ENCODE results near the gene ZBTB46. TPM values are rescaled to one million over a fixed set of nuclear protein-coding genes. Genes with fewer than 3 reads are reported as not detected.

The ZBTB46 gene
- total and polyA plus RNA-seq, 2 donors (not counting 1 experiment from before 2014, with no cell fraction given): 0.96 to 4.5 TPM

GRCh38 chr20:63718996-63719395 is 112.1 kb downstream of the ZBTB46 start:
- no peak overlapping the region for H3K27ac ChIP-seq (ENCODE audit: insufficient read depth, low read length)
- peaks cover 10% of the 10 kb centered on the region for H3K36me3 ChIP-seq (ENCODE audit: control insufficient read depth, insufficient read depth, low read length)
- no peaks in the 10 kb centered on the region for H3K9me3 ChIP-seq (ENCODE audit: control insufficient read depth, insufficient read depth, low read depth, low read length)
- DNase-seq (ENCODE audit: low read depth in 2 of 2): no peak
- TF ChIP-seq EZH2 (IDR thresholded peaks at IDR 0.05; ENCODE audit: low read length, missing control alignments): no peak
- no peak for TF ChIP-seq CTCF (conservative IDR thresholded peaks at IDR 0.05 in 1 of 2, IDR thresholded peaks at IDR 0.05 in 1 of 2; ENCODE audit: low read depth in 1 of 2, low read length in 2 of 2)
- no peak overlapping the region for H3K4me3 ChIP-seq (replicated peaks in 1 of 4; ENCODE audit: control extremely low read depth in 1 of 4, insufficient read depth in 1 of 4, low read depth in 3 of 4, low read length in 4 of 4)
- H3K4me1 ChIP-seq (ENCODE audit: control insufficient read depth, extremely low read depth, insufficient read depth, low read length): no peaks in the 10 kb centered on the region
- no peak overlapping the region for H3K9ac ChIP-seq (ENCODE audit: insufficient read depth, low read length)
- no peaks in the 10 kb centered on the region for H4K20me1 ChIP-seq (ENCODE audit: control insufficient read depth, extremely low read depth, insufficient read depth, low read length)
- H3K79me2 ChIP-seq (ENCODE audit: control insufficient read depth, insufficient read depth, low read length): peaks cover 26% of the 10 kb centered on the region
- H3K27me3 ChIP-seq (ENCODE audit: control insufficient read depth, insufficient read depth, low read length): no peaks in the 10 kb centered on the region
- no peak overlapping the region for H2AFZ ChIP-seq (ENCODE audit: low read length)
- H3K4me2 ChIP-seq (ENCODE audit: extremely low read depth, insufficient read depth, low read length): no peak overlapping the region

DNA sequence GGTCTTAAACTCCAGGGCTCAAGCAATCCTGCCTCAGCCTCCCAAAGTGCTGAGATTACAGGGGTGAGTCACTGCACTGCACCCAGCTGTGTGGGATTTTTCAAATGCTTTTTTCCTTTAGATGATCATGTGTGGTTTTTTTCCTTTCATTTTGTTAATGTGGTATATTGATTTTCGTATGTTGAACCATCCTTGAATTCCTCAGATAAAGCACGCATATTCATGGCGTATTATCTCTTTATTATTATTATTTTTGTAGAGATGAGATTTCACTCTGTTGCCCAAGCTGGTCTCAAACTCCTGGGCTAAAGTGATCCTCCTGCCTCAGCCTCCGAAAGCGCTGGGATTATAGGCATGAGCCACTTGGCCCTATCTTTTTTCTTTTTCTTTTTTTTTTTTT is 116.2 kb downstream of the ZBTB46 start:
- no peak overlapping the region for H3K9ac ChIP-seq (ENCODE audit: insufficient read depth, low read length)
- TF ChIP-seq CTCF (conservative IDR thresholded peaks at IDR 0.05 in 1 of 2, IDR thresholded peaks at IDR 0.05 in 1 of 2; ENCODE audit: low read depth in 1 of 2, low read length in 2 of 2): no peak
- TF ChIP-seq EZH2 (IDR thresholded peaks at IDR 0.05; ENCODE audit: low read length, missing control alignments): no peak
- no peaks in the 10 kb centered on the region for H3K4me1 ChIP-seq (ENCODE audit: control insufficient read depth, extremely low read depth, insufficient read depth, low read length)
- no peak overlapping the region for H2AFZ ChIP-seq (ENCODE audit: low read length)
- peaks cover 36% of the 10 kb centered on the region for H3K79me2 ChIP-seq (ENCODE audit: control insufficient read depth, insufficient read depth, low read length)
- no peak overlapping the region for H3K27ac ChIP-seq (ENCODE audit: insufficient read depth, low read length)
- no peaks in the 10 kb centered on the region for H3K27me3 ChIP-seq (ENCODE audit: control insufficient read depth, insufficient read depth, low read length)
- no peaks in the 10 kb centered on the region for H4K20me1 ChIP-seq (ENCODE audit: control insufficient read depth, extremely low read depth, insufficient read depth, low read length)
- H3K4me3 ChIP-seq (replicated peaks in 1 of 4; ENCODE audit: control extremely low read depth in 1 of 4, insufficient read depth in 1 of 4, low read depth in 3 of 4, low read length in 4 of 4): no peak overlapping the region
- H3K9me3 ChIP-seq (ENCODE audit: control insufficient read depth, insufficient read depth, low read depth, low read length): no peaks in the 10 kb centered on the region
- no peak for DNase-seq (ENCODE audit: low read depth in 2 of 2)
- H3K36me3 ChIP-seq (ENCODE audit: control insufficient read depth, insufficient read depth, low read length): peaks cover 9% of the 10 kb centered on the region
- no peak overlapping the region for H3K4me2 ChIP-seq (ENCODE audit: extremely low read depth, insufficient read depth, low read length)

GRCh38 chr20:63712191-63712590 is 118.9 kb downstream of the ZBTB46 start:
- Histone ChIP-seq H2AFZ (ENCODE audit: low read length) (no peak overlapping the region), H3K27ac (ENCODE audit: insufficient read depth, low read length) (no peak overlapping the region), H3K79me2 (ENCODE audit: control insufficient read depth, insufficient read depth, low read length) (peaks cover 48% of the 10 kb centered on the region), H4K20me1 (ENCODE audit: control insufficient read depth, extremely low read depth, insufficient read depth, low read length) (no peaks in the 10 kb centered on the region), H3K36me3 (ENCODE audit: control insufficient read depth, insufficient read depth, low read length) (peaks cover 10% of the 10 kb centered on the region), H3K4me2 (ENCODE audit: extremely low read depth, insufficient read depth, low read length) (no peak overlapping the region), H3K4me1 (ENCODE audit: control insufficient read depth, extremely low read depth, insufficient read depth, low read length) (peaks cover 2% of the 10 kb centered on the region), H3K9me3 (ENCODE audit: control insufficient read depth, insufficient read depth, low read depth, low read length) (no peaks in the 10 kb centered on the region), H3K9ac (ENCODE audit: insufficient read depth, low read length) (no peak overlapping the region), H3K4me3 (replicated peaks in 1 of 4; ENCODE audit: control extremely low read depth in 1 of 4, insufficient read depth in 1 of 4, low read depth in 3 of 4, low read length in 4 of 4) (no peak overlapping the region), H3K27me3 (ENCODE audit: control insufficient read depth, insufficient read depth, low read length) (no peaks in the 10 kb centered on the region)
- no peak for DNase-seq (ENCODE audit: low read depth in 2 of 2)
- TF ChIP-seq EZH2 (IDR thresholded peaks at IDR 0.05; ENCODE audit: low read length, missing control alignments): no peak
- TF ChIP-seq CTCF (conservative IDR thresholded peaks at IDR 0.05 in 1 of 2, IDR thresholded peaks at IDR 0.05 in 1 of 2; ENCODE audit: low read depth in 1 of 2, low read length in 2 of 2): no peak
